ENCODE data around the gene RALBP1.

The RALBP1 gene

GRCh38 chr18:9519399-9519798, 44.1 kb downstream of the RALBP1 start:
- TF ChIP-seq, protein P1, sequence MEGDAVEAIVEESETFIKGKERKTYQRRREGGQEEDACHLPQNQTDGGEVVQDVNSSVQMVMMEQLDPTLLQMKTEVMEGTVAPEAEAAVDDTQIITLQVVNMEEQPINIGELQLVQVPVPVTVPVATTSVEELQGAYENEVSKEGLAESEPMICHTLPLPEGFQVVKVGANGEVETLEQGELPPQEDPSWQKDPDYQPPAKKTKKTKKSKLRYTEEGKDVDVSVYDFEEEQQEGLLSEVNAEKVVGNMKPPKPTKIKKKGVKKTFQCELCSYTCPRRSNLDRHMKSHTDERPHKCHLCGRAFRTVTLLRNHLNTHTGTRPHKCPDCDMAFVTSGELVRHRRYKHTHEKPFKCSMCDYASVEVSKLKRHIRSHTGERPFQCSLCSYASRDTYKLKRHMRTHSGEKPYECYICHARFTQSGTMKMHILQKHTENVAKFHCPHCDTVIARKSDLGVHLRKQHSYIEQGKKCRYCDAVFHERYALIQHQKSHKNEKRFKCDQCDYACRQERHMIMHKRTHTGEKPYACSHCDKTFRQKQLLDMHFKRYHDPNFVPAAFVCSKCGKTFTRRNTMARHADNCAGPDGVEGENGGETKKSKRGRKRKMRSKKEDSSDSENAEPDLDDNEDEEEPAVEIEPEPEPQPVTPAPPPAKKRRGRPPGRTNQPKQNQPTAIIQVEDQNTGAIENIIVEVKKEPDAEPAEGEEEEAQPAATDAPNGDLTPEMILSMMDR (IDR thresholded peaks at IDR 0.05; ENCODE audit: unreplicated experiment in 3 of 3) = no peak
- no peaks in the 10 kb centered on the region for H3K9me3 Mint-ChIP-seq
- H3K36me3 Mint-ChIP-seq (ENCODE audit: low read depth) = peaks cover 35% of the 10 kb centered on the region
- no peak overlapping the region for H3K27ac Mint-ChIP-seq
- no peaks in the 10 kb centered on the region for H3K4me1 Mint-ChIP-seq
- no peak overlapping the region for H3K4me3 Mint-ChIP-seq
- H3K27me3 Mint-ChIP-seq (ENCODE audit: low read depth) = no peaks in the 10 kb centered on the region

DNA sequence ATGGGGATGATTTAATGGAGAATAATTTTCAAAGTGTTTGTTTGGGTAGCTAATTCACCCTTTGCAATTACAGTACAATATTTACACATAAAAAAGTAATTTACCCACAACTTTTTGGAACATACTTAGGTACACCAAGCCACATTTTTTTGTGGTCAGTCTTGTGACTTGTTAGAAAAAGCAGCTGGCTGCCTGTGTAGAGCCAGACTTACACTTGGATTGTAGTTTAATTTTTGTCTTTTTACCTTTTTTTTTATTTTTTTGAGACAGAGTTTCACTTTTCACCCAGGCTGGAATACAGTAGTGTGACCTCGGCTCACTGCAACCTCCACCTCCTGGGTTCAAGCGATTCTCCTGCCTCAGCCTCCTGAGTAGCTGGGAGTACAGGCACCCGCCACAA, 45.4 kb downstream of the RALBP1 start:
- no peak overlapping the region for H3K4me3 Mint-ChIP-seq
- TF ChIP-seq, protein P1 (IDR thresholded peaks at IDR 0.05; ENCODE audit: unreplicated experiment in 3 of 3) = no peak
- no peak overlapping the region for H3K27ac Mint-ChIP-seq
- H3K27me3 Mint-ChIP-seq (ENCODE audit: low read depth) = no peaks in the 10 kb centered on the region
- H3K36me3 Mint-ChIP-seq (ENCODE audit: low read depth) = peaks cover 41% of the 10 kb centered on the region
- no peaks in the 10 kb centered on the region for H3K4me1 Mint-ChIP-seq
- no peaks in the 10 kb centered on the region for H3K9me3 Mint-ChIP-seq

DNA sequence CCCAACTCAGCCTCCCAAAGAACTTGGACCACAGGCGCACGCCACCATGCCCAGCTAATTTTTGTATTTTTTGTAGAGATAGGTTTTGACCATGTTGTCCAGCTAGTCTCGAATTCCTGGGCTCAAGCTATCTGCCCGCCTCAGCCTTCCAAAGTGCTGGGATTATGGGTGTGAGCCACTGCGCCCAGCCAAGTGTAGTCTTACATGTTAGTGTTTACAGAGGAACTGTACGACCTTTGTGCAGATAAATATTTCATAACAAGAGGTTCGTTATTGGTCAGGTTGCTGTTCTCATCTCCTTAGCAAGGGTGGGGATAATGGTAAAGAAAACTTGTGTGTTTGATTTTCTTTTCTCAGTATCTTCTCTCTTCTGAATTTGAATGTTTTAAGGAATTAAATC, 46.5 kb downstream of the RALBP1 start:
- Mint-ChIP-seq H3K4me1 (no peaks in the 10 kb centered on the region), H3K27me3 (ENCODE audit: low read depth) (no peaks in the 10 kb centered on the region), H3K4me3 (no peak overlapping the region), H3K9me3 (no peaks in the 10 kb centered on the region), H3K27ac (no peak overlapping the region), H3K36me3 (ENCODE audit: low read depth) (peaks cover 45% of the 10 kb centered on the region)
- TF ChIP-seq, protein P1 (IDR thresholded peaks at IDR 0.05; ENCODE audit: unreplicated experiment in 3 of 3) = no peak

DNA sequence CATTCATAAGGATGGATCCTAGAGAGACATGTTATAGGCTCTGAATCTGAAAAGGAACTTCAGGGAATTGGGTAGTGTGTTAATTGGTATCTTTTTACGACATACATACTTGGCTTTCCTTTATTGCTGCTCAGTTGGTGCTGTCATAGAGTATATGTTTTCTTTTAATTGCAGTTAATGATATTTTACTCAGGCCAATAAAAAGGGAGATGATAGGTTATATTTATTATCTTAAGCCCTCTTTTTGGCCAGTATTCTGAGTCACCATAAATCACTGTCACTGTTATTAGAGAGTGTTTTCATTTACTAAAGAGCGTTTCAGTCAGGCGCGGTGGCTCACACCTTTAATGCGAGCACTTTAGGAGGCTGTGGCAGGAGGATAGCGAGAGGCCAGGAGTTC, 47.6 kb downstream of the RALBP1 start:
- Mint-ChIP-seq H3K27me3 (ENCODE audit: low read depth) (no peaks in the 10 kb centered on the region), H3K9me3 (peaks cover 7% of the 10 kb centered on the region), H3K4me1 (no peaks in the 10 kb centered on the region), H3K27ac (no peak overlapping the region), H3K4me3 (no peak overlapping the region), H3K36me3 (ENCODE audit: low read depth) (peaks cover 54% of the 10 kb centered on the region)
- TF ChIP-seq, protein P1 (IDR thresholded peaks at IDR 0.05; ENCODE audit: unreplicated experiment in 3 of 3) = no peak

DNA sequence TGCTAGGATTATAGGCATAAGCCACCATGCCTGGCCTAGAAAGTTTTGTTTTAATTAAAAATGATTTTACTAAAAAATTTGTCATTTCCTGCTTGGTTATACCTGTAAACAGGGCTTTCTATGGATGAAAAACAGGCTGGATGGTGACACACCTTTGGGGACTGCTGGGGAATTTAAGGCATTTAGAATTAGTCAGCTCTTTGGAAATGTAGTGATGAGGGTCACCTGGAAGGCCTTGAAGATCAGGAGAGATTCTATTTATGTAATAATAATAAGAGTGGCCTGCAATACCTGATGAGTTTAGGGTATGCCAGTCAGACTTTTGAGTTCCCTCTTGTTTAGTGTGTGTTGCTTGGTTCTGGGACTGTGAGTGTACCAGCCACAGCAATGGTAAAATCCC, 51.1 kb downstream of the RALBP1 start:
- H3K4me3 Mint-ChIP-seq = no peak overlapping the region
- H3K36me3 Mint-ChIP-seq (ENCODE audit: low read depth) = peaks cover 79% of the 10 kb centered on the region
- TF ChIP-seq, protein P1 (IDR thresholded peaks at IDR 0.05; ENCODE audit: unreplicated experiment in 3 of 3) = no peak
- no peaks in the 10 kb centered on the region for H3K27me3 Mint-ChIP-seq (ENCODE audit: low read depth)
- H3K27ac Mint-ChIP-seq = no peak overlapping the region
- H3K9me3 Mint-ChIP-seq = peaks cover 7% of the 10 kb centered on the region
- H3K4me1 Mint-ChIP-seq = no peaks in the 10 kb centered on the region

DNA sequence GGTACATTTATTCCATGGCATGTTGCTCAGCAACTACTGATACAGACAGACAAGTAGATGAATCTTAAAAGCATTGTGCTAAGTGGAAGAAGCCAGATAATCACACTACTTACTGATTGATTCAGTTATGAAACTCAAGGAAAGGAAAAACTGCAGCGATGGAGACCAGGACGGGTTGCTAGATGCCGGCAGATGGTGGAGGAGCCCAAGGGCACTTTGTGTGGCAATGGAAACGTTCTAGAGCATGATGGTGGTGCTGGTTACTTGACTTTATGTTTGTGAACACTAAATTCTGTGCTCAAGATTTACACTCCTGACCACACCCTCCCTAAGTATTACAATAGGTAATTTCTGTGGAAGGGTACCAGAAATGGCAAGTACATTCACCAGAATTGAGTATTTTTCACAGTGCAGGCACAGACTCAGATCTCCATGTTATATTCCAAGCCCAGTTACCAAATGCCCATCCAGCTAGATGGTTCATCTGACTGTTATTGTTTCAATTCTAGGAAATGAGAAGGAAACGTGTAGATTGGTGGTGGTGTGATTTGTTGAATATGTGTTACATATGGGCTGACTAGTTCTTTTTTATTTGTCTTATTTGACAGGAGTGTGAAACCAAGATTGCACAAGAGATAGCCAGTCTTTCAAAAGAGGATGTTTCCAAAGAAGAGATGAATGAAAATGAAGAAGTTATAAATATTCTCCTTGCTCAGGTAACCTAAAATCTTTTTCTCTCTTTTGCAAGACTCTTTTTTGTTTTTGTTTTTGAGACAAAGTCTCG, 55.1 kb downstream of the RALBP1 start:
- TF ChIP-seq, protein P1 (IDR thresholded peaks at IDR 0.05; ENCODE audit: unreplicated experiment in 3 of 3) = no peak
- peaks cover 68% of the 10 kb centered on the region for H3K36me3 Mint-ChIP-seq (ENCODE audit: low read depth)
- H3K27ac Mint-ChIP-seq = no peak overlapping the region

More for the DNA sequence above, 55.1 kb downstream of the RALBP1 start:
- Mint-ChIP-seq H3K4me3 (no peak overlapping the region), H3K9me3 (peaks cover 7% of the 10 kb centered on the region), H3K4me1 (peaks cover 4% of the 10 kb centered on the region), H3K27me3 (ENCODE audit: low read depth) (no peaks in the 10 kb centered on the region)

Measured in nephron (organoid).